CD4-positive, alpha-beta T cell (primary cell): Measurements from ENCODE around the gene CPNE4. TPM values are rescaled to one million over a fixed set of nuclear protein-coding genes. Genes with fewer than 3 reads are reported as not detected.
"Not testable (repeated sequence)": the region's sequence is repeated elsewhere in the genome, so short reads cannot be mapped to it uniquely, and the experiment has no call there.

Experiments
- ATAC-seq: fragments of 200-7000 bp; cut with Tn5 transposase; one replicate; pipeline ENCODE4 v1.10.0; 2022; ENCODE audit warnings: mild to moderate bottlenecking; ENCODE audit not compliant: poor library complexity
- CTCF ChIA-PET: fragments of 350-600 bp; sonication (Branson Sonifier 250); formaldehyde crosslinking; loops from one replicate; lab custom pipeline; 2021; ENCODE audit warnings: antibody characterized with exemption, inconsistent platforms; lab: Charles Lee
- POLR2A ChIA-PET: fragments of 350-600 bp; sonication (Branson Sonifier 250); formaldehyde crosslinking; loops from one replicate; lab custom pipeline; 2021; ENCODE audit warnings: antibody characterized with exemption, inconsistent platforms; lab: Charles Lee
- DNase-seq, 14 experiments: peaks; one replicate each; pipeline ENCODE4 v3.0.0-alpha.2; 2013 to 2020; ENCODE audit warnings: mixed read lengths in 2 of 14
- H3K27ac ChIP-seq, 2 donors: one replicate each; pipeline versions ENCODE4 v1.5.1 to v1.7.0; 2013; ENCODE audit warnings: low read length in 2 of 2, low read depth in 1 of 2, mild to moderate bottlenecking in 1 of 2
- H3K27me3 ChIP-seq, 2 experiments: 1 replicate in 1 of 2; 2 replicates in 1 of 2; pipeline versions ENCODE4 v1.6.1 to v1.7.0; 2013; ENCODE audit warnings: low read length in 2 of 2, control low read depth in 1 of 2, mild to moderate bottlenecking in 1 of 2, moderate library complexity in 1 of 2; ENCODE audit not compliant: insufficient read depth in 2 of 2, control insufficient read depth in 1 of 2
- H3K36me3 ChIP-seq: one replicate; pipeline ENCODE4 v1.6.1; 2013; ENCODE audit warnings: low read length, control low read depth; ENCODE audit not compliant: insufficient read depth
- H3K4me1 ChIP-seq: one replicate; pipeline ENCODE4 v1.6.1; 2013; ENCODE audit warnings: low read length, control low read depth; ENCODE audit not compliant: insufficient read depth
- H3K4me3 ChIP-seq: one replicate; pipeline ENCODE4 v1.5.1; 2013; ENCODE audit warnings: mild to moderate bottlenecking, low read length, moderate library complexity
- H3K9me3 ChIP-seq, 2 experiments: 1 replicate in 1 of 2; 2 replicates in 1 of 2; pipeline versions ENCODE4 v1.6.1 to v1.7.0; 2013; ENCODE audit warnings: low read length in 2 of 2, mild to moderate bottlenecking in 2 of 2, control low read depth in 1 of 2, moderate library complexity in 1 of 2; ENCODE audit not compliant: control insufficient read depth in 1 of 2, insufficient read depth in 1 of 2
- H3K27ac Mint-ChIP-seq: one replicate; pipeline ENCODE4 v1.8.0; 2020; ENCODE audit warnings: mixed read lengths
- H3K27me3 Mint-ChIP-seq: one replicate; pipeline ENCODE4 v1.8.0; 2021; ENCODE audit warnings: mixed read lengths
- H3K36me3 Mint-ChIP-seq: one replicate; pipeline ENCODE4 v1.8.0; 2021; ENCODE audit warnings: low read depth, mixed read lengths
- H3K4me1 Mint-ChIP-seq: one replicate; pipeline ENCODE4 v1.8.0; 2021; ENCODE audit warnings: low read depth, mixed read lengths
- H3K4me3 Mint-ChIP-seq: one replicate; pipeline ENCODE4 v1.8.0; 2020; ENCODE audit warnings: mild to moderate bottlenecking, mixed read lengths
- H3K9me3 Mint-ChIP-seq: one replicate; pipeline ENCODE4 v1.8.0; 2020; ENCODE audit warnings: mixed read lengths
- intact Hi-C, 2 experiments: fragments of 100-400 bp; cut with DNase I in 1 of 2; cut with micrococcal nuclease in 1 of 2; formaldehyde crosslinking; loops; one replicate each; pipeline versions ENCODE4 v1.15.1 to v1.9.0; 2023 to 2025; cut with DNase I, micrococcal nuclease
- total RNA-seq, 174 experiments: library from RNA in 2 of 174; stranded (reverse) in 2 of 174; gene quantifications; one replicate each; pipeline ENCODE4 v1.2.3 and lab custom pipeline; 2021 to 2026
- TF ChIP-seq, protein P1 (sequence below): fragments of 200-600 bp; IDR thresholded peaks from one replicate; pipeline ENCODE4 v1.8.0; 2022; ENCODE audit warnings: antibody characterized with exemption, mild to moderate bottlenecking

CPNE4 gene
- total RNA-seq, 2 experiments from 2014 or later = not detected

DNA sequence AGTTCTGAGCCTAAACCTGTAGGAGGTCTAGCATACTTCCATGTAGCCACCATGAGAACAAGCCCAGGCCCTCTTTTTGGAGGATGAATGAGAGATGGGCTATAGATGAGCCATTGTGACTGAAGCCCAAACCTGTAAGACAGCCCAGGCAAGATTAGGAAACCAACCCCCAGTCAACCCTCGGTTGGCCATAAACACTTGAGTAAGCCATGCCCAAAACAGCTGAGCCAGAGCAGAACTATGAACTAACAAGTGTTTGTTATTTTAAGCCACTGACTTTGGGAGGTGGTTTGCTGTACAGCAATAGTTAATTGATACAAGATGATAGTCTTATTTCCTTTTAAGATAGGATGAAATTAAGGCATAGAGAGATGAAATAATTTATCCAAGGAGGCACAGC, 12.4 kb upstream of the CPNE4 start:
- ChIA-PET POLR2A (no interaction called here), CTCF (no interaction called here)
- Mint-ChIP-seq H3K4me1 (no peaks in the 10 kb centered on the region), H3K9me3 (no peaks in the 10 kb centered on the region), H3K27ac (no peak overlapping the region), H3K27me3 (no peaks in the 10 kb centered on the region), H3K4me3 (no peak overlapping the region), H3K36me3 (no peaks in the 10 kb centered on the region)
- Histone ChIP-seq H3K4me3 (no peak overlapping the region), H3K27me3 (peaks cover 0 to 7% of the 10 kb centered on the region in 2 experiments), H3K4me1 (no peaks in the 10 kb centered on the region), H3K27ac (no peak overlapping the region), H3K9me3 (no peaks in the 10 kb centered on the region), H3K36me3 (no peaks in the 10 kb centered on the region)
- ATAC-seq (no peak), DNase-seq (no peak)
- TF ChIP-seq, protein P1, sequence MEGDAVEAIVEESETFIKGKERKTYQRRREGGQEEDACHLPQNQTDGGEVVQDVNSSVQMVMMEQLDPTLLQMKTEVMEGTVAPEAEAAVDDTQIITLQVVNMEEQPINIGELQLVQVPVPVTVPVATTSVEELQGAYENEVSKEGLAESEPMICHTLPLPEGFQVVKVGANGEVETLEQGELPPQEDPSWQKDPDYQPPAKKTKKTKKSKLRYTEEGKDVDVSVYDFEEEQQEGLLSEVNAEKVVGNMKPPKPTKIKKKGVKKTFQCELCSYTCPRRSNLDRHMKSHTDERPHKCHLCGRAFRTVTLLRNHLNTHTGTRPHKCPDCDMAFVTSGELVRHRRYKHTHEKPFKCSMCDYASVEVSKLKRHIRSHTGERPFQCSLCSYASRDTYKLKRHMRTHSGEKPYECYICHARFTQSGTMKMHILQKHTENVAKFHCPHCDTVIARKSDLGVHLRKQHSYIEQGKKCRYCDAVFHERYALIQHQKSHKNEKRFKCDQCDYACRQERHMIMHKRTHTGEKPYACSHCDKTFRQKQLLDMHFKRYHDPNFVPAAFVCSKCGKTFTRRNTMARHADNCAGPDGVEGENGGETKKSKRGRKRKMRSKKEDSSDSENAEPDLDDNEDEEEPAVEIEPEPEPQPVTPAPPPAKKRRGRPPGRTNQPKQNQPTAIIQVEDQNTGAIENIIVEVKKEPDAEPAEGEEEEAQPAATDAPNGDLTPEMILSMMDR = no peak
- intact Hi-C loops = no loop called here

DNA sequence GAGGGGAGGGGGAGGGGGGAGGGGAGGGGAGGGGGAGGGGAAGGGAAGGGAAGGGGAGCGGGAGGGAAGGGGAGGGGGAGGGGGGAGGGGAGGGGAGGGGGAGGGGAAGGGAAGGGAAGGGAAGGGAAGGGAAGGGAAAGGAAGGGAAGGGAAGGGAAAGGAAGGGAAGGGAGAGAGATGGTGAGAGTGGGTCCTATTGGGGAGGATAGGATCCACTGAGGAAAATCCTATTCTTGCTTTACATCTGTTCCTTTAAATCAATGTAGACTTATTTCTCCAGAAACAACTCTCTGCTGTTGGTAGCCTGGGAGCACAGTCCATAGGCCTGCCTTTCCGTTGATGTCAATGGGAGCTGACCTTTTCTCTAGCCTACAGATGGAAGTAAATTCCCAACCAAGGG, 10.1 kb upstream of the CPNE4 start:
- H3K36me3 Mint-ChIP-seq, H3K4me3 ChIP-seq, H3K4me1 ChIP-seq, intact Hi-C loops, H3K36me3 ChIP-seq, ATAC-seq, H3K4me1 Mint-ChIP-seq, H3K9me3 ChIP-seq, POLR2A ChIA-PET, H3K9me3 Mint-ChIP-seq, H3K27ac Mint-ChIP-seq, H3K4me3 Mint-ChIP-seq, DNase-seq, CTCF ChIA-PET, H3K27ac ChIP-seq: not testable (repeated sequence)
- H3K27me3 ChIP-seq = peaks cover 0 to 24% of the 10 kb centered on the region in 2 experiments
- H3K27me3 Mint-ChIP-seq = peaks cover 18% of the 10 kb centered on the region

DNA sequence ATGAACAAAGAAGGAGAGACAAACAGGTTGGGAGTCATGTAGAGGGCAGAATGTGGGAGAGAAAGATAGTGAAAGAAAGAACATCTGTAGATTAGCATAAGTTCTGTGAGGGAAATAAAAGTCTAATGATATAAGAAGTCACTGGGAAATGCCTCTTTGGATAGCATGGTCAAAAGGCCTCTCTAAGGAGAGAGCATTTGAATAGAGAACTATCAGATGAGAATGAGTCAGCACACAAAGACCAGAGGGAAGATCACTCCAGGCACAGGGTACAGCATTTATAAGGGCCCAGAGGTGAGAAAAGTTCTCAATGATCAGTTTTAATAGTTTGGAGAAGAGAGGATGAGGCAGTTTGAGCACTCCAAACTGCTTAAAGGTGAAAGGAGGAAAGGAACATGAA, 7.9 kb upstream of the CPNE4 start:
- no peak for DNase-seq
- Histone ChIP-seq H3K27ac (no peak overlapping the region), H3K27me3 (peaks cover under 1 to 33% of the 10 kb centered on the region in 2 experiments), H3K4me1 (no peaks in the 10 kb centered on the region), H3K4me3 (no peak overlapping the region), H3K36me3 (no peaks in the 10 kb centered on the region), H3K9me3 (no peaks in the 10 kb centered on the region)
- Mint-ChIP-seq H3K27ac (no peak overlapping the region), H3K9me3 (no peaks in the 10 kb centered on the region), H3K4me3 (no peak overlapping the region), H3K27me3 (peaks cover 40% of the 10 kb centered on the region), H3K4me1 (no peaks in the 10 kb centered on the region), H3K36me3 (no peaks in the 10 kb centered on the region)
- ChIA-PET POLR2A (no interaction called here), CTCF (no interaction called here)
- no peak for ATAC-seq
- intact Hi-C loops = no loop called here
- TF ChIP-seq, protein P1 = no peak

DNA sequence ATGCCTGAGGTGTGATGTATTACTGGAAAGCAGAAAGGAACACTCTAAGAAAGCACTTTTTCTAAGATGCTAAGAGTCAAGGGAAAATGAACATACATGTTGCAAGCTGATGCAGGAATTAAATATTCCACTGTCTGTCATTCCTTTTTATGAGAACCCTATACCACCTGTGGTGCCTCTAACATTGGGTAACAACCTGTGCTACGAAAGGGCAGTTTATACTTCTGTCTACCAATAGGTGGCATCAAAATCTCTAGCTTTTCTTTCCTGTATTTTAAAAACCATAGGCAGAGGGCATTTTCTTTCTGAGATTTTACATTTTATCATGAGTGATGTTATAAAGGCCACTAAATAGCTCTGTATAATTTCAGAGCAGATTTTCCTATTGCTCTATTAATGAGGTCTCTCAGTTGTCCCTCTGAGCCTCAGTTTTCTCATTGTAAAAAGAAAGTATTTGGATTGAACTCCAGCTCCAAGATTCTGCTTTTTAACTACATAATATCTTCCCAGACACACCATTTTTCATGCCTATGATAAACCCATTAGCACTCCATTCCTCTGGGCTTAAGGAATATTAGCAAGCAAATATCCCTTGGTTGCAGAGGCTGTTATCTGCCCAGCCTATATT, 3.5 kb upstream of the CPNE4 start:
- intact Hi-C loops = no loop called here
- Mint-ChIP-seq H3K36me3 (no peaks in the 10 kb centered on the region), H3K4me3 (no peak overlapping the region), H3K9me3 (no peaks in the 10 kb centered on the region), H3K4me1 (peaks cover 8% of the 10 kb centered on the region), H3K27me3 (peaks cover 84% of the 10 kb centered on the region), H3K27ac (no peak overlapping the region)
- TF ChIP-seq, protein P1 = no peak
- no peak overlapping the region for H3K4me3 ChIP-seq
- H3K36me3 ChIP-seq = no peaks in the 10 kb centered on the region
- no peak for DNase-seq
- CTCF ChIA-PET = no interaction called here
- peaks cover 14% of the 10 kb centered on the region for H3K4me1 ChIP-seq
- H3K9me3 ChIP-seq = peaks cover 0 to 12% of the 10 kb centered on the region in 2 experiments
- no peak for ATAC-seq
- H3K27me3 ChIP-seq = peaks cover 39 to 76% of the 10 kb centered on the region in 2 experiments
- POLR2A ChIA-PET = interaction anchor here (0.6 kb wide), 2 partner anchors 241 to 1008 kb away, joined by 3 read pairs; no protein-coding TSS in a partner anchor
- H3K27ac ChIP-seq = no peak overlapping the region
